Ascending aorta (tissue), 2 donors: ENCODE results near the gene PDLIM4. TPM values are rescaled to one million over a fixed set of nuclear protein-coding genes. Genes with fewer than 3 reads are reported as not detected.

Experiments used
- DNase-seq, 2 donors: peaks; one replicate each; pipeline ENCODE4 v3.0.0-alpha.2; 2019; ENCODE audit warnings: low spot score in 2 of 2
- H3K27ac ChIP-seq, 2 donors: fragments of 200-600 bp; sonication (generic); one replicate each; pipeline ENCODE4 v1.5.1; 2016 to 2017; ENCODE audit warnings: mild to moderate bottlenecking in 1 of 2
- H3K27me3 ChIP-seq: fragments of 200-600 bp; sonication (generic); one replicate; pipeline ENCODE4 v1.5.1; 2017
- H3K36me3 ChIP-seq, 2 donors: fragments of 200-600 bp; sonication (generic); one replicate each; pipeline ENCODE4 v1.5.1; 2016
- H3K4me1 ChIP-seq, 2 donors: fragments of 200-600 bp; sonication (generic); one replicate each; pipeline ENCODE4 v1.5.1; 2016 to 2017; ENCODE audit warnings: mild to moderate bottlenecking in 1 of 2
- H3K4me3 ChIP-seq, 2 donors: fragments of 200-600 bp; sonication (generic); one replicate each; pipeline ENCODE4 v1.5.1; 2016 to 2017; ENCODE audit warnings: mild to moderate bottlenecking in 1 of 2
- H3K9me3 ChIP-seq, 2 donors: fragments of 200-600 bp; sonication (generic); one replicate each; pipeline ENCODE4 v1.5.1; 2016
- intact Hi-C: fragments of 100-400 bp; cut with DNase I; formaldehyde crosslinking; loops from one replicate; pipeline ENCODE4 v1.15.1; 2023
- total RNA-seq: library from RNA; depleted of rRNA; stranded (reverse); fragments of >200 nt; gene quantifications from one replicate; pipeline ENCODE4 v1.1.0, GENCODE V29; 2016
- TF ChIP-seq, protein P1 (sequence below), 3 experiments: fragments of 200-600 bp in 2 of 3; fragments of 450-650 bp in 1 of 3; sonication (generic) in 2 of 3; IDR thresholded peaks; one replicate each; pipeline ENCODE4 v1.5.1; 2016 to 2019; ENCODE audit warnings: antibody characterized with exemption in 3 of 3, mild to moderate bottlenecking in 1 of 3, moderate library complexity in 1 of 3

The PDLIM4 gene
- total RNA-seq, 1 donor from 2014 or later, result 49.1 TPM

DNA sequence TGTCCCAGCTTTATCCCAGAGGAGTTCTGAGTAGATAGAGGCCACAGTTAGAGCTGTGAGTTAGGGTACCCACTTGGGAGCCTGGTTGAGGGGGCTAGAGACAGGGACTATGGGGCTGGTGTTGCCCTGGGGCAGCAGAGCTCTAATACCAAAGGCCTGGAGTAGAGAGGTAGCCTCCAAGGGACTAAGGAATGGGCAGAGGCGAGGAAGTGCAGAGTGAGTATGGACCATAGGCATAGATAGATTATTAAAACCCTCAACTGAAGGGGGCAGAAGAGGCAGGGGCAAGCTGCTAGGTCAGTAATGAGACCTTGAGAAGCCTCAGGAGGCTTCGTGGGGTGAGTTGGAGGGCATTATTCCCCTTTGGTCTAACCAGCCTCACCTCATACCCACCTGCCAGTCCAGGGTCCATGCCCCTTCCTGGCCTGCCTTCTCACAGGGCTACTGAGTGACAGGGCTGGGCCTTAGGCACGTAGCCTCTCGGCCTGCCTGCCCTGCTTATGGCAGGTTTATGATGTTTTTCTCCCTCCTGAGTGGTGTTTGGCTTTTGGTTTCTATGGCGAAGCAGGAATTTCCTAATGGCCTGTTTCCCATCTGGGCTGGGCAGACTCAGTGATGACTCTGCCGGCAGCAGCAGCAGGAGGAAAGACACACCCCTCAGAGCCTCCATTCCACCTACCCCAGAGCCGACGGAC lies 8.0 kb downstream of the PDLIM4 start:
- H3K9me3 ChIP-seq, result no peaks in the 10 kb centered on the region
- intact Hi-C loops, result loop anchor here (2.0 to 5.0 kb wide), 2 partner anchors 29 to 102 kb away; partner anchors contain the start of genes SLC22A4 and SLC22A5
- peaks cover 6 to 24% of the 10 kb centered on the region in 2 donors for H3K36me3 ChIP-seq
- peak in 1 of 2 donors; percentile 92 for DNase-seq
- TF ChIP-seq, protein P1, sequence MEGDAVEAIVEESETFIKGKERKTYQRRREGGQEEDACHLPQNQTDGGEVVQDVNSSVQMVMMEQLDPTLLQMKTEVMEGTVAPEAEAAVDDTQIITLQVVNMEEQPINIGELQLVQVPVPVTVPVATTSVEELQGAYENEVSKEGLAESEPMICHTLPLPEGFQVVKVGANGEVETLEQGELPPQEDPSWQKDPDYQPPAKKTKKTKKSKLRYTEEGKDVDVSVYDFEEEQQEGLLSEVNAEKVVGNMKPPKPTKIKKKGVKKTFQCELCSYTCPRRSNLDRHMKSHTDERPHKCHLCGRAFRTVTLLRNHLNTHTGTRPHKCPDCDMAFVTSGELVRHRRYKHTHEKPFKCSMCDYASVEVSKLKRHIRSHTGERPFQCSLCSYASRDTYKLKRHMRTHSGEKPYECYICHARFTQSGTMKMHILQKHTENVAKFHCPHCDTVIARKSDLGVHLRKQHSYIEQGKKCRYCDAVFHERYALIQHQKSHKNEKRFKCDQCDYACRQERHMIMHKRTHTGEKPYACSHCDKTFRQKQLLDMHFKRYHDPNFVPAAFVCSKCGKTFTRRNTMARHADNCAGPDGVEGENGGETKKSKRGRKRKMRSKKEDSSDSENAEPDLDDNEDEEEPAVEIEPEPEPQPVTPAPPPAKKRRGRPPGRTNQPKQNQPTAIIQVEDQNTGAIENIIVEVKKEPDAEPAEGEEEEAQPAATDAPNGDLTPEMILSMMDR (IDR thresholded peaks at IDR 0.05), result no peak
- H3K27me3 ChIP-seq, result no peaks in the 10 kb centered on the region
- peaks cover 19 to 47% of the 10 kb centered on the region in 2 donors for H3K4me1 ChIP-seq
- H3K4me3 ChIP-seq, result no peak overlapping the region
- H3K27ac ChIP-seq, result peak overlapping the region; percentile 94 to 98

DNA sequence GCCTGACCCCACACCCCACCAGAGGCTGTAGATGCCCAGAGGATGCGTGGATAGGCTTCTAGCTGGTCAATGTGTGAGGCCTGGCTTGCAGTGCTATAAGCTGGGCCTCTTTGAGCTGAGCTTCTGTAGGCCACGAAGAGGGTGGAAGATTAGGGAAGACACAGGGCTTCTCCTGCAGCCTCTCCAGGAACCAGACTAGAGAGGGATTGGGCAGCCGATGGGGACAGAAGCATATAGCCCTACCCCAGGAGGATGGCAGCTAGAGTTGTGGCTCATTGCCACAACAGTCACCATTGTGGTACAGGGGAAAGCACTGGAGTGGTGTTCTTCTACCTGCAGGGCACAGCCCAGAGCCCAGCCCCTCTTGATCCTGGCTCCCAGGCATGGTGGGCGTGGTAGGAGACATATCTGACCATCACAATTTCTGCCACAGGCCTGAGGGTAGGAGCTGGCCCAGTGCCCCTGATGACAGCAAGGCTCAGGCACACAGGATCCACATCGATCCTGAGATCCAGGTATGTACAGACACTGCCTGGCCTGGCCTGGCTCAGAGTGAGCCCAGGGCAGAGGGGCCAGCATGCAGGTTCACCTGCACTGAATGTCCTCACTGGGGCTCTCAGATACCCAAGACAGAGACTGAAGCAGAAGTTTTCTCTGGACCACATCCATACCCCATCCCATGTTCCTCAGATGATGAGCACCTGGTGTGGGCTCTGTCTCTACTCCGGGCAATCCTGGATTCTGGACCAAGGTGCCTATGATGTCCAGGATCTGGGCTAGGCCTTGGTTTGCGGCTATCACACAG lies 8.7 kb downstream of the PDLIM4 start:
- H3K27ac ChIP-seq, result peak overlapping the region; percentile 94 to 98
- H3K27me3 ChIP-seq, result no peaks in the 10 kb centered on the region
- DNase-seq, result peak in 1 of 2 donors; percentile 66
- H3K4me1 ChIP-seq, result peaks cover 12 to 39% of the 10 kb centered on the region in 2 donors
- no peaks in the 10 kb centered on the region for H3K9me3 ChIP-seq
- no peak overlapping the region for H3K4me3 ChIP-seq
- TF ChIP-seq, protein P1 (IDR thresholded peaks at IDR 0.05), result no peak
- H3K36me3 ChIP-seq, result peaks cover 9 to 29% of the 10 kb centered on the region in 2 donors
- intact Hi-C loops, result loop anchor here (5.0 kb wide), 1 partner anchor 101 kb away; the partner anchor contains the start of gene SLC22A5

DNA sequence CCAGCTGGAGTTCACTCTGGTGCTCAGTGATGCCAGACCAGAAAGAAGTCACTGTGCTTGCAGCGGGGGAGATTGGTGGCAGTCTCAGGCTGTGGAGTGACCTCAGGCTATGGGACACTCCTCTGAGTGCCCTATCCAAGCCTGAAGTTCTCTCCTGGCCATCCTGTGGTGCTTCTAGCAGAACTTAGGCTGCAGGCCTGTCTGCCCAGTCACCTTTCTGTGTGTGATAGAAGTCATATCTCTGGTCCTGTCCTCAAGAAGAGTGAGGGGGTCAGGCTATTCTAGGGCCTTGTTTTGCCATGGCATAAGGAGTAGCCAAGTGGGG lies 9.3 kb downstream of the PDLIM4 start:
- Histone ChIP-seq H3K27me3 (no peaks in the 10 kb centered on the region), H3K27ac (peak overlapping the region; percentile 94 to 98), H3K9me3 (no peaks in the 10 kb centered on the region), H3K4me3 (no peak overlapping the region), H3K36me3 (peaks cover 14 to 35% of the 10 kb centered on the region in 2 donors), H3K4me1 (peaks cover 9 to 34% of the 10 kb centered on the region in 2 donors)
- peak in 1 of 2 donors; percentile 57 for DNase-seq
- intact Hi-C loops, result loop anchor here (5.0 kb wide), 1 partner anchor 101 kb away; the partner anchor contains the start of gene SLC22A5
- TF ChIP-seq, protein P1 (IDR thresholded peaks at IDR 0.05), result no peak

DNA sequence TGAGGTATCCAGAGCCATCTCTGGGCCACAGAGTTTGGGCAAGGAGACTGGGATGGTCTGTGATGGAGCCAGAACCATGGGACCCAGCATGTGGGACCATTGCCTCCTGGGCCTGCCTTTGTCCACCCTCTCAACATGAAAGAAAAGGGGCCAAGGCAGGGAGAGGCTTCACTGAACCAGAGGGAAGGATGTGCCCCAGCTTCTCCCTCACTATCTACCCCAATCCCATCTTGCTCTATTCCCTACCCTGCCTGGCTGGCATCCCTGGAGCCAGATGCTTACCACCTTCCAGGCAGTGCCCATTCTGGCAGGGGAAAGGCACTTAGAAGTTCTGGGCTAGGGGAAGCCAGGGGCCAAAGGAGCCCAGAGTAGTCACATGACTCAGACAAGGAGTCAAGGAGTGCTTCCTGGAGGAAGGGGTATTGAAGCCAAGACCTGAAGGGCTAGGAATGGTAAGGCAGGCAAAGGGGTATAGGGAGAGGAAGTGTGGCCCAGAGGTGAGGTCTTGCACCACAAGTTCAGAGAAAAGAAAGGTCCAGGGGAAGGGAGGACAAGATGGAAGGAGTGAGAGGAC lies 9.8 kb downstream of the PDLIM4 start:
- H3K36me3 ChIP-seq, result peaks cover 18 to 39% of the 10 kb centered on the region in 2 donors
- H3K4me1 ChIP-seq, result peaks cover 9 to 30% of the 10 kb centered on the region in 2 donors
- peak overlapping the region; percentile 94 to 98 for H3K27ac ChIP-seq
- TF ChIP-seq, protein P1 (IDR thresholded peaks at IDR 0.05), result no peak
- H3K27me3 ChIP-seq, result no peaks in the 10 kb centered on the region
- peak in 1 of 2 donors; percentile 52 for DNase-seq
- intact Hi-C loops, result loop anchor here (5.0 kb wide), 1 partner anchor 100 kb away; the partner anchor contains the start of gene SLC22A5
- no peak overlapping the region for H3K4me3 ChIP-seq
- no peaks in the 10 kb centered on the region for H3K9me3 ChIP-seq

DNA sequence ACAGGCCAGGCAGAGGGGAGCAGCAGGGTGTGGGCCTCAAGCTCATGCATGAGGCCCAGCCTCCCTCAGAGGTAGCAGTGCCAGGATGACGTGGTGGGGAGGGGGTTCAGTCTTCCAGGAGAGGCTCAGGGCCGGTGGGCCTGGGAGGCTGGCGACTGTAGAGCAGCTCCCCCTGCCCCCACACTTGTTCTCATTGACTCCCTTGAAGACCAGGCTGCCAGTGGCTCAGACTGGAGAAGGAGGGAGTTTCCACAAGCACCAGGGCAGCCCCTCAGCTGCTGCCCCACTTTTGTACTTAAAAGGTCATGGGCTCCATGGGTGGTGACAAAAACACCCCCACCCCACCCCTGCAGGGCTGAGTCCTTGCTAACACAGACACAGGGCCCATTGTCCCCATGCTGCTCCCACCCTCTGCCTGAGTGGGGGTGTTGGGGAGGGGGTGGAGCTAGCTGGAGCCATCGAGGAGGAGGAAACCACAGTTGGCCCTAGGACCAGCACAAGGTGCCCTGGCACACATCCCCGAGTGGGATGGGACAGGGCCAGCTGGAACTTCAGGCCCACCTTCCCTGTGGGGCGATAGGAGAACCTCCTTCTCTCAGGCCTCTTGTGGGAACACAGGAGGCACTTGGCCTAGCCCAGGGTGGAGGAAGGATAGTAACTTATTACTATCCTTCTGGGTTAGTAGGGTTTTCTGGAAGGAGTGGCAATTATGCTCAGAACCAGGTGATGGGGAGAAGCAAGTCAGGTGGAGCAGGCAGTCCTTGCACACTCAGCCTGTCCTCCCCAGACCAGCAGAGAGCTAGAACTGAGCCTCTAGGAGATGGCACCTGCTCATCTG lies 10.7 kb downstream of the PDLIM4 start:
- intact Hi-C loops, result loop anchor here (5.0 kb wide), 1 partner anchor 99 kb away; the partner anchor contains the start of gene SLC22A5
- H3K27ac ChIP-seq, result peak overlapping the region; percentile 94 to 98
- H3K4me1 ChIP-seq, result peaks cover 9 to 30% of the 10 kb centered on the region in 2 donors
- peaks cover 21 to 41% of the 10 kb centered on the region in 2 donors for H3K36me3 ChIP-seq
- TF ChIP-seq, protein P1 (IDR thresholded peaks at IDR 0.05), result no peak
- H3K9me3 ChIP-seq, result no peaks in the 10 kb centered on the region
- DNase-seq, result peak in 1 of 2 donors; percentile 64
- H3K27me3 ChIP-seq, result no peaks in the 10 kb centered on the region
- H3K4me3 ChIP-seq, result no peak overlapping the region
